ENCODE data around the gene ANKS6. TPM values are rescaled to one million over a fixed set of nuclear protein-coding genes. Genes with fewer than 3 reads are reported as not detected.
A peak's percentile ranks its signal among the peaks of the same experiment; 100 is the strongest.

ANKS6 gene
- total RNA-seq, 1 donor: 12.7 TPM

GRCh38 chr9:98706651-98707165 lies 89.6 kb downstream of the ANKS6 start:
- peak overlapping the region; percentile 41 for H3K4me3 ChIP-seq (ENCODE audit: low read depth, low read length)
- peak; percentile 19 for DNase-seq (ENCODE audit: low read depth)
- TF ChIP-seq CTCF (IDR thresholded peaks at IDR 0.05; ENCODE audit: insufficient read depth, low read length): no peak

- TF ChIP-seq CTCF (IDR thresholded peaks at IDR 0.05; ENCODE audit: insufficient read depth, low read length): no peak
- no peak overlapping the region for H3K4me3 ChIP-seq (ENCODE audit: low read depth, low read length)
- no peak for DNase-seq (ENCODE audit: low read depth)
Observed at GRCh38 chr9:98702835-98703380, 93.4 kb downstream of the ANKS6 start.

- no peak for TF ChIP-seq CTCF (IDR thresholded peaks at IDR 0.05; ENCODE audit: insufficient read depth, low read length)
- H3K4me3 ChIP-seq (ENCODE audit: low read depth, low read length): no peak overlapping the region
- no peak for DNase-seq (ENCODE audit: low read depth)
Observed at GRCh38 chr9:98702340-98702739, 94.0 kb downstream of the ANKS6 start.

GRCh38 chr9:98701576-98701975 lies 94.8 kb downstream of the ANKS6 start:
- no peak overlapping the region for H3K4me3 ChIP-seq (ENCODE audit: low read depth, low read length)
- no peak for DNase-seq (ENCODE audit: low read depth)
- no peak for TF ChIP-seq CTCF (IDR thresholded peaks at IDR 0.05; ENCODE audit: insufficient read depth, low read length)

- TF ChIP-seq CTCF (IDR thresholded peaks at IDR 0.05; ENCODE audit: insufficient read depth, low read length): no peak
- H3K4me3 ChIP-seq (ENCODE audit: low read depth, low read length): no peak overlapping the region
- no peak for DNase-seq (ENCODE audit: low read depth)
Observed at GRCh38 chr9:98700801-98701200, 95.6 kb downstream of the ANKS6 start.

GRCh38 chr9:98698856-98699255 lies 97.5 kb downstream of the ANKS6 start:
- no peak for TF ChIP-seq CTCF (IDR thresholded peaks at IDR 0.05; ENCODE audit: insufficient read depth, low read length)
- DNase-seq (ENCODE audit: low read depth): peak; percentile 21

GRCh38 chr9:98694943-98695342 lies 101.4 kb downstream of the ANKS6 start:
- no peak for DNase-seq (ENCODE audit: low read depth)
- H3K4me3 ChIP-seq (ENCODE audit: low read depth, low read length): no peak overlapping the region
- TF ChIP-seq CTCF (IDR thresholded peaks at IDR 0.05; ENCODE audit: insufficient read depth, low read length): no peak

More at GRCh38 chr9:98698856-98699255, 97.5 kb downstream of the ANKS6 start:
- H3K4me3 ChIP-seq (ENCODE audit: low read depth, low read length): no peak overlapping the region
